Glomerular visceral epithelial cell (primary cell): ENCODE measurements around the gene EIF2D.
A peak's percentile ranks its signal among the peaks of the same experiment; 100 is the strongest.
"Not testable (repeated sequence)": the region's sequence is repeated elsewhere in the genome, so short reads cannot be mapped to it uniquely, and the experiment has no call there.

ENCODE experiments used
- DNase-seq: peaks from one replicate; pipeline ENCODE4 v3.0.0-alpha.2; 2016; ENCODE audit errors: extremely low spot score

The EIF2D gene, protein sequence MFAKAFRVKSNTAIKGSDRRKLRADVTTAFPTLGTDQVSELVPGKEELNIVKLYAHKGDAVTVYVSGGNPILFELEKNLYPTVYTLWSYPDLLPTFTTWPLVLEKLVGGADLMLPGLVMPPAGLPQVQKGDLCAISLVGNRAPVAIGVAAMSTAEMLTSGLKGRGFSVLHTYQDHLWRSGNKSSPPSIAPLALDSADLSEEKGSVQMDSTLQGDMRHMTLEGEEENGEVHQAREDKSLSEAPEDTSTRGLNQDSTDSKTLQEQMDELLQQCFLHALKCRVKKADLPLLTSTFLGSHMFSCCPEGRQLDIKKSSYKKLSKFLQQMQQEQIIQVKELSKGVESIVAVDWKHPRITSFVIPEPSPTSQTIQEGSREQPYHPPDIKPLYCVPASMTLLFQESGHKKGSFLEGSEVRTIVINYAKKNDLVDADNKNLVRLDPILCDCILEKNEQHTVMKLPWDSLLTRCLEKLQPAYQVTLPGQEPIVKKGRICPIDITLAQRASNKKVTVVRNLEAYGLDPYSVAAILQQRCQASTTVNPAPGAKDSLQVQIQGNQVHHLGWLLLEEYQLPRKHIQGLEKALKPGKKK

GRCh38 chr1:206612129-206612876 is at the start of gene EIF2D:
EIF2D (minus strand) TSS chr1:206612465; CDS start chr1:206612342, 123 bp downstream.
- peak; percentile 95 for DNase-seq

DNA sequence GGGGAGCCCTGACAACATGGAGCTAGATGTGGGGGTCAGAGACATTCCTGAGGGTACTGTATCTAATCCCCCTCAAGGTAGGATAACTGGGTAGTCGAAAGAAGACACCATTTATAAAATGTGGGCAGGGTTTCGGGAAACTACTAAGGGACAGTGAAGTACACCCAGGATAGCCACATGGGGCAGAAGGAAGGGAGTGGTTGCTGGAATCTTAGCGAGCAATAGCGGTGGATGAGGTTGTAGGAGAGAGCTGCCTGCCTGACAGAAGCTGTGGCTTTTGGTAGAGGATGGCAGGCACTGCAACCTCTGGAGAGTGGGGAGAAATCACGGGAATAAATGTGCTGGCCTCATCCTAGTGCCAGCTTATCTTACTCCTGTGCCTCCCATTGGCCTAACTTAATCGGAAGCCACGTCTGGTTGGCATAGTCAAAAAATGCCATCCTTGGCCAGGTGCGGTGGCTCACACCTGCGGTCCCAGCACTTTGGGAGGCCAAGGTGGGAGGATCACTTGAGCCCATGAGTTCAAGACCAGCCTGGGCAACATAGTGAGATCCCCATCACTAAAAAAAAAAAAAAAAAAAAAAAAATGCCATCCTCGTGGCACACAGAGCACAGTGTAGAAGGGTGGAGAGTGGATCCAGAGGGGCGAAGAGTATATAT is 49.0 kb upstream of the EIF2D start:
- no peak for DNase-seq

GRCh38 chr1:206660136-206660535 is 47.9 kb upstream of the EIF2D start:
- DNase-seq, result no peak

DNA sequence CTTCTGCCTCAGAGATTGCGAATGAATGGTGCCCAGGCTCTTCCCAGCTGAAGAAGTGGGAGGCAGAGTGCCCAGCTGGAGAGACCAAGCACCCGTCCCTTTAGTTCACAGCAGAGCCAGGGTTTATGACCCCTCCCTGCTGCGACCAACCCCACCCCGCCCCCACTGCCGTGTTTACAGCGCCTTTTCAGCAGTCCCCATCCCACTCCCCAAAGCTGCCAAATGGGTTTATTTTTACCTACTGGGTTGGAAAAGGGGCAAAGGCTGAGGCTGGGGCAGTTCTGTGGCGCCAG is 46.7 kb upstream of the EIF2D start:
- no peak for DNase-seq

GRCh38 chr1:206658264-206658980 is 46.2 kb upstream of the EIF2D start:
- DNase-seq, result no peak

DNA sequence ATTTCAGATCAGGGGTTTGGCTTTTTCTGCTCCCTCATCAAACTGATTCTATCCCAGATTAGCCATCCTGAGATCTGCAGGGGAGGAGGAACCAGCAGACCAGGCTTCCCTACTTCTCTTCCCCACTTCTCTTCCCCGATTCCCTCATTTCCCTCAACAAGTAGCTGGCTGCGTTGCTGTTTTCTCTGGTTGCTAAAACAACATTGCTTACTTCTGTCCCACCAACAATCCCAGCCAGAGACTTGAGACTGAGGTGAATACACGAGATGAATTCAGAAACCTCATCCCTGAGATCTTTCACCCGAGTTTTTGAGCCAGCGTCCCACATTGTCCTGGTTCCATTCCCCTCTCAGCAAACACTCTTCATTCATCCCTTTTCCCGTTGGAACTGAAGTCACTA is 45.5 kb upstream of the EIF2D start:
- DNase-seq, result no peak

- no peak for DNase-seq
Measured at GRCh38 chr1:206656936-206657335, 44.7 kb upstream of the EIF2D start.

DNA sequence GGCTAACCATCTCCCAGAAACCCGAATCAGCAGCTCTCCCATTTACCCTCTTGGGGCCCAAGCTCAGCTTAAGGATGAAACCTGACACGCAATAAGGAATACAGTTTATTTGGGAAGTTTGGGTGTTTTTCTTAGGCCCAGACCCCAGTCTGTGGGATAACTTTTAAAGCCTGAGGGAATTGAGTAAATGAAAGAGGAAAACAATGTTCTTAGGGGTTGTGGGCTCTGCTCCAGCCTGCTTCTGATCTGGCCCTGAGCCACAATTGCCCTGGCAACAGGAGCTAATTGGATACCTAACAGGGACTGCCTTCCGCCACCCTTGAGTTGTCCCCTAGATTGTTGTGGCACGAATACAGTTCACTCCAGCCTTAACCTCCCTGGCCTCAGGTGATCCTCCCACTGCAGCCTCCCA is 43.2 kb upstream of the EIF2D start:
- DNase-seq, result no peak

GRCh38 chr1:206654828-206655227 is 42.6 kb upstream of the EIF2D start:
- DNase-seq, result no peak

DNA sequence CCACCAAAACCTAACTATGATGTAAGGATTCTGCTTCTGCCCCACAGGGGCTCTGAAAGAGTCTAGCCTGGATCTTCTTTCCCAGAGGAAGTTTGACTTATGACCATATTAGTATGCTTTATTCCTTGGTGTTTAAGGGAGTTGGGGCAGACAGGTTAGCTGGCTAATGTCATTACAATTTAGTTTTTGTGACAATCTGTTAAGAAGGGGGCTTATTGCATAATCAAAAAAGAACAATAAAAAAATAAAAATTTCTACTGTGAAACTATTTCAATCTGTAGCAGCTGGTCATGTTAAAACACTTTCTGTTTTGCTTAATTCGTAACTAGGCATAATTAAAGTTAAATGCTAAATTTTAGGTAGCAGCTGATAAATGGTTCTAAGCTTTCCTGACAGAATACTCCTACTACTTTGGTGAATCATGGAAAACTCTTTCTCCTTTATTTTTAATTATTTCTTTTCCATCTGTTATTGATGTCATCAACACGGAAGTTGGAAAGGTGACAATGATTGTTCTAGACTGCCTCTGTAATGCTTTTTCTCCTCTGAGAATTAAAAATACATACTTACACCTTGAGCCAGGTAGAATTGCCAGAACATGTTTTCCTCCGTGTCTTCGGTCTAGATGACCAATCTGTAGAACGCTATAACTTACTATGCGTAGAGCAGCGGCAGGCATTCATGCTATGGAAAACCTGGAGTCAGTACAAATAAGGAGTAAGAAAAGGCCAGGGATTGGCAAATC is 41.6 kb upstream of the EIF2D start:
- no peak for DNase-seq

GRCh38 chr1:206651958-206652890 is 40.0 kb upstream of the EIF2D start:
- DNase-seq, result no peak

- DNase-seq, result no peak
Measured at GRCh38 chr1:206651014-206651413, 38.7 kb upstream of the EIF2D start.

GRCh38 chr1:206649261-206649921 is 37.1 kb upstream of the EIF2D start:
- no peak for DNase-seq

DNA sequence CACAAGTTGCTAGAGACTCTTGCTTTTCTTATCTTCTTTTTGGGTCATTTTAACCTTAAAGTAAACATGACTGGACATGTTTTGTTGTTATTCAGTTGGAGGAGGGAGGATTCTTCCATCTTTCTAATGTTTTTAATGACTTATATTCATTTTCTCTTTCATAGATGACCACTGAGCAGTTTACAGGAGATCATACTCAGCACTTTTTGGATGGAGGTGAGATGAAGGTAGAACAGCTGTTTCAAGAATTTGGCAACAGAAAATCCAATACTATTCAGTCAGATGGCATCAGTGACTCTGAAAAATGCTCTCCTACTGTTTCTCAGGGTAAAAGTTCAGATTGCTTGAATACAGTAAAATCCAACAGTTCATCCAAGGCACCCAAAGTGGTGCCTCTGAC is 35.0 kb upstream of the EIF2D start:
- no peak for DNase-seq

DNA sequence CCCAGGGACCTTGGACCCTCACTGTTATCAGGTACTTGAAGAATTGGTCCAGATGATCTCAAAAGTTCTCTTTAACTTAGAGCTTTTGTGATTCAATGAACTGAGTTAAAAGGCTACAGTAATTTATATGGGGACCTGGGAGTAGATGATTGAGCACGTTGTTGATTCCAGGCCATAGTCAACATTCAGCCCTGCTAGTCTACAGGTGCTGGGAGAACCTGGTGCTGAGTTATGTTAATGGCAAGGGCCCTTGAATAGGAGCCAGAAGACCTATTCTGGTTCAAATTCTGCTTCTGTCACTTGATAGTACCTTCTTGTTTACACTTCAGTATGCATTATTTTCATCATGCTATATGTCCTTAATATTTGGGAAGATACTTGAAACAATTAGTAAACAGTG is 34.2 kb upstream of the EIF2D start:
- no peak for DNase-seq

- no peak for DNase-seq
Measured at GRCh38 chr1:206643118-206643698, 30.9 kb upstream of the EIF2D start.

DNA sequence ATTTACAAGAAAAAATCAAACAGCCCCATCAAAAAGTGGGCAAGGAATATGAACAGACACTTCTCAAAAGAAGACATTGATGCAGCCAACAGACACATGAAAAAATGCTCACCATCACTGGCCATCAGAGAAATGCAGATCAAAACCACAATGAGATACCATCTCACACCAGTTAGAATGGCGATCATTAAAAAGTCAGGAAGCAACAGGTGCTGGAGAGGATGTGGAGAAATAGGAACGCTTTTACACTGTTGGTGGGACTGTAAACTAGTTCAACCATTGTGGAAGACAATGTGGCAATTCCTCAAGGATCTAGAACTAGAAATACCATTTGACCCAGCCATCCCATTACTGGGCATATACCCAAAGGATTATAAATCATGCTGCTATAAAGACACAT is 29.8 kb upstream of the EIF2D start:
- not testable (repeated sequence) for DNase-seq

DNA sequence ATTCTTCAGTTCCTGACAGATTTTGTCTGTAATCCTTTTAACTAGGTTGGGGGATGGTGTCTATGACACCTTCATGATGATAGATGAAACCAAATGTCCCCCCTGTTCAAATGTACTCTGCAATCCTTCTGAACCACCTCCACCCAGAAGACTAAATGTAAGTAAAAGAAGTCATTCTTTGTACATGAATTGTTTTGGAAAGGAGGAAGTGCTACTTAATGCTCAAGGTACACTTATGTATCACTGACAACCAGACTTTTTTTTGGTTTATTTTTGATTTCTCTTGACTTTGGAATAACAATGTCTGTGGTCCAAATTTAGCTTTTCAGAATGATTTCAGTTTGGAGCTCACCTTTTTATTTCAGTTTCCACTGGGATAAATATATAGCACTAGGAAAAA is 25.3 kb upstream of the EIF2D start:
- DNase-seq, result no peak

DNA sequence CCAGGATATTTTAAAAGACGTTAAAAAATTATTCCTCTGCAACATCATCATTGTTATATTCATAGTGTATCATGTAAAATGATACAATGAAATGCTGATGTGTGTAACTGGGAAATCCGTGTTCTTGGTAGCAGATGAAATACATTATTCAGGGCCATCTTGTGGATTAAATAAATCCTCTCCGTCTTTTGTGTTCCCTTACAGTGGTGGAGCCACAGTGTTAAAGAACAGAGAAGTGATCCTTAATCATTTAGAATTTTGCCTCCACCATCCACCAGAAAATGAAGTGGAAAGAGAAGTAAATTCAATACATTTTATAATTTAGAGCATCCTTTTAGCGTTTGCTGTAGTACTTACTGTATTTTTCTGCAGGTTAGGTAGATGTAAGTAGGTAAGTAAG is 24.4 kb upstream of the EIF2D start:
- no peak for DNase-seq
